Thymus (tissue), 11 donors: ENCODE results near the gene LRRC61. TPM values are rescaled to one million over a fixed set of nuclear protein-coding genes. Genes with fewer than 3 reads are reported as not detected.
A peak's percentile ranks its signal among the peaks of the same experiment; 100 is the strongest.

Source experiments
- DNase-seq, 9 donors: peaks; one replicate each; pipeline ENCODE4 v3.0.0-alpha.2; 2013; ENCODE audit warnings: low spot score in 9 of 9, low read depth in 6 of 9, missing footprints in 1 of 9
- H3K27ac ChIP-seq, 2 donors: one replicate each; pipeline ENCODE4 v1.5.1; 2013; ENCODE audit warnings: control low read depth in 1 of 2, low read depth in 1 of 2, low read length in 1 of 2, mild to moderate bottlenecking in 1 of 2, moderate library complexity in 1 of 2
- H3K27me3 ChIP-seq, 2 donors: one replicate each; pipeline ENCODE4 v1.5.1; 2013; ENCODE audit warnings: low read length in 1 of 2; ENCODE audit not compliant: control insufficient read depth in 2 of 2, insufficient read depth in 1 of 2
- H3K36me3 ChIP-seq, 2 donors: one replicate each; pipeline ENCODE4 v1.5.1; 2013; ENCODE audit warnings: low read length in 1 of 2, mild to moderate bottlenecking in 1 of 2, moderate library complexity in 1 of 2; ENCODE audit not compliant: control insufficient read depth in 2 of 2, insufficient read depth in 2 of 2
- H3K4me1 ChIP-seq, 2 donors: one replicate each; pipeline ENCODE4 v1.5.1; 2013; ENCODE audit warnings: low read length in 2 of 2; ENCODE audit not compliant: control insufficient read depth in 2 of 2, insufficient read depth in 2 of 2
- H3K4me3 ChIP-seq, 2 donors: one replicate each; pipeline ENCODE4 v1.5.1; 2013; ENCODE audit warnings: low read length in 2 of 2, control low read depth in 1 of 2, mild to moderate bottlenecking in 1 of 2
- H3K9me3 ChIP-seq, 2 donors: one replicate each; pipeline ENCODE4 v1.5.1; 2013; ENCODE audit warnings: low read length in 1 of 2, mild to moderate bottlenecking in 1 of 2; ENCODE audit not compliant: control insufficient read depth in 2 of 2, insufficient read depth in 1 of 2
- WGBS: extraction: QIAGEN DNeasy Blood & Tissue Kit; methylation state at CpG from one replicate; pipeline ENCODE4 v1.1.7; 2013; 5-methylcytosine and 5-hydroxymethylcytosine counted together
- polyA plus RNA-seq: library from polyadenylated mRNA; stranded (reverse); fragments of 200-250 nt; gene quantifications from one replicate; pipeline ENCODE4 v1.2.3, GENCODE V29; 2013
- total RNA-seq: library from RNA; stranded (reverse); fragments of 120-200 nt; gene quantifications from one replicate; pipeline ENCODE4 v1.2.4, GENCODE V29; 2013
- donor health status: healthy.

LRRC61 gene
- total and polyA plus RNA-seq, 2 donors, result 11.3 to 17.2 TPM

GRCh38 chr7:150351587-150352194 is 28.5 kb downstream of the LRRC61 start:
- H3K27ac ChIP-seq, result no peak overlapping the region
- 90% methylated on average over 8 of the region's 8 CpGs for WGBS

GRCh38 chr7:150355666-150356059 is 32.5 kb downstream of the LRRC61 start:
- Histone ChIP-seq H3K4me3 (no peak overlapping the region), H3K27me3 (no peaks in the 10 kb centered on the region), H3K27ac (no peak overlapping the region), H3K36me3 (no peaks in the 10 kb centered on the region), H3K9me3 (no peaks in the 10 kb centered on the region), H3K4me1 (peaks cover 33 to 46% of the 10 kb centered on the region in 2 donors)
- DNase-seq, result no peak
- 79% methylated on average over 1 of the region's 1 CpG for WGBS

More at GRCh38 chr7:150351587-150352194, 28.5 kb downstream of the LRRC61 start:
- peaks cover under 1 to 9% of the 10 kb centered on the region in 2 donors for H3K4me1 ChIP-seq
- H3K36me3 ChIP-seq, result no peaks in the 10 kb centered on the region
- no peak for DNase-seq
- H3K4me3 ChIP-seq, result no peak overlapping the region
- H3K27me3 ChIP-seq, result no peaks in the 10 kb centered on the region
- H3K9me3 ChIP-seq, result peaks cover 0 to 2% of the 10 kb centered on the region in 2 donors

GRCh38 chr7:150356265-150356897 is 33.2 kb downstream of the LRRC61 start:
- Histone ChIP-seq H3K4me1 (peaks cover 33 to 51% of the 10 kb centered on the region in 2 donors), H3K4me3 (no peak overlapping the region), H3K36me3 (no peaks in the 10 kb centered on the region), H3K9me3 (peaks cover 0 to under 1% of the 10 kb centered on the region in 2 donors), H3K27me3 (no peaks in the 10 kb centered on the region), H3K27ac (peak overlapping the region; percentile 12 to 50)
- WGBS, result 39% methylated on average over 6 of the region's 6 CpGs
- peak in 3 of 9 donors; percentile 58 to 90 (median 75) for DNase-seq

- WGBS, result 2% methylated on average over 9 of the region's 9 CpGs
- Histone ChIP-seq H3K27ac (peak overlapping the region; percentile 91 to 95), H3K36me3 (no peaks in the 10 kb centered on the region), H3K4me3 (peak overlapping the region; percentile 3 to 19), H3K27me3 (no peaks in the 10 kb centered on the region), H3K4me1 (peaks cover 39 to 60% of the 10 kb centered on the region in 2 donors), H3K9me3 (peaks cover 0 to 2% of the 10 kb centered on the region in 2 donors)
- DNase-seq, result peak in 7 of 9 donors; percentile 70 to 94 (median 84)
These were observed 34.1 kb downstream of the LRRC61 start for GRCh38 chr7:150357270-150357669.

GRCh38 chr7:150357771-150358427 is 34.7 kb downstream of the LRRC61 start:
- Histone ChIP-seq H3K36me3 (no peaks in the 10 kb centered on the region), H3K27me3 (no peaks in the 10 kb centered on the region), H3K9me3 (peaks cover 0 to 2% of the 10 kb centered on the region in 2 donors), H3K4me3 (no peak overlapping the region), H3K27ac (peak overlapping the region; percentile 91 to 95), H3K4me1 (peaks cover 46 to 66% of the 10 kb centered on the region in 2 donors)
- no peak for DNase-seq
- WGBS, result 52% methylated on average over 13 of the region's 13 CpGs

GRCh38 chr7:150358433-150358832 is 35.3 kb downstream of the LRRC61 start:
- DNase-seq, result no peak
- Histone ChIP-seq H3K36me3 (no peaks in the 10 kb centered on the region), H3K4me3 (no peak overlapping the region), H3K9me3 (peaks cover 0 to 2% of the 10 kb centered on the region in 2 donors), H3K27ac (peak overlapping the region; percentile 31 to 95), H3K4me1 (peaks cover 51 to 71% of the 10 kb centered on the region in 2 donors), H3K27me3 (no peaks in the 10 kb centered on the region)
- 90% methylated on average over 4 of the region's 4 CpGs for WGBS

GRCh38 chr7:150358988-150359621 is 36.0 kb downstream of the LRRC61 start:
- Histone ChIP-seq H3K36me3 (no peaks in the 10 kb centered on the region), H3K4me1 (peaks cover 58 to 78% of the 10 kb centered on the region in 2 donors), H3K9me3 (peaks cover 0 to 2% of the 10 kb centered on the region in 2 donors), H3K27ac (peak overlapping the region; percentile 71 to 95), H3K27me3 (no peaks in the 10 kb centered on the region), H3K4me3 (no peak overlapping the region)
- DNase-seq, result no peak
- 56% methylated on average over 4 of the region's 4 CpGs for WGBS

- peaks cover 63 to 83% of the 10 kb centered on the region in 2 donors for H3K4me1 ChIP-seq
- WGBS, result 100% methylated on average over 2 of the region's 2 CpGs
These were observed 36.6 kb downstream of the LRRC61 start for GRCh38 chr7:150359622-150360362.

More at GRCh38 chr7:150359622-150360362, 36.6 kb downstream of the LRRC61 start:
- no peak overlapping the region for H3K4me3 ChIP-seq
- DNase-seq, result no peak
- H3K36me3 ChIP-seq, result no peaks in the 10 kb centered on the region
- H3K27me3 ChIP-seq, result no peaks in the 10 kb centered on the region
- H3K9me3 ChIP-seq, result peaks cover 0 to 2% of the 10 kb centered on the region in 2 donors
- no peak overlapping the region for H3K27ac ChIP-seq
